Breast epithelium (tissue), 3 donors: ENCODE measurements around the gene SLC2A13.

Experiments
- POLR2AphosphoS5 ChIP-seq, 3 donors: sonication (generic); formaldehyde crosslinking; IDR thresholded peaks; one replicate each; pipeline ENCODE4 v1.6.1; 2017; ENCODE audit warnings: antibody characterized with exemption in 3 of 3
- TF ChIP-seq, protein P1 (sequence below), 3 donors: fragments of 450-650 bp; IDR thresholded peaks; one replicate each; pipeline ENCODE4 v1.5.1; 2016 to 2017; ENCODE audit warnings: antibody characterized with exemption in 3 of 3, mild to moderate bottlenecking in 3 of 3, moderate library complexity in 3 of 3

DNA sequence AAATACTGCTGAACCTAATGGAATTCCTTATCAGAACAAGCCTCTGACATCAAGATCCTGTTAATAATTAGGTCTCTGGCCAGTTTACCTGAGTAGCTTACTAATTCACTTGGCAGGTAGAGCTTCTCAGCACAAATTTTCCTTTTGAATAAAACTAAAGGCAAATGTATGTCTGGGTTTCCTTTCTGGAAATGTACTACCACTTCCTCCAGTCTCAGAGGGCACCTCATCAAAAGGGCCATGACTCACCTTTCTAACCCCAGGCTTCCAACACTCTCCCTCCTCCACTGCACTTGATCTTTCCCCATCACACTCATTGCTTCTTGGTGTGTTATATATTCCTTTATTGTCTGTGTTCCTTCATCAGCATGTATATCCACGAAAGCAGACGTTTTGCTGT is 90.5 kb downstream of the SLC2A13 start:
- TF ChIP-seq, protein P1, sequence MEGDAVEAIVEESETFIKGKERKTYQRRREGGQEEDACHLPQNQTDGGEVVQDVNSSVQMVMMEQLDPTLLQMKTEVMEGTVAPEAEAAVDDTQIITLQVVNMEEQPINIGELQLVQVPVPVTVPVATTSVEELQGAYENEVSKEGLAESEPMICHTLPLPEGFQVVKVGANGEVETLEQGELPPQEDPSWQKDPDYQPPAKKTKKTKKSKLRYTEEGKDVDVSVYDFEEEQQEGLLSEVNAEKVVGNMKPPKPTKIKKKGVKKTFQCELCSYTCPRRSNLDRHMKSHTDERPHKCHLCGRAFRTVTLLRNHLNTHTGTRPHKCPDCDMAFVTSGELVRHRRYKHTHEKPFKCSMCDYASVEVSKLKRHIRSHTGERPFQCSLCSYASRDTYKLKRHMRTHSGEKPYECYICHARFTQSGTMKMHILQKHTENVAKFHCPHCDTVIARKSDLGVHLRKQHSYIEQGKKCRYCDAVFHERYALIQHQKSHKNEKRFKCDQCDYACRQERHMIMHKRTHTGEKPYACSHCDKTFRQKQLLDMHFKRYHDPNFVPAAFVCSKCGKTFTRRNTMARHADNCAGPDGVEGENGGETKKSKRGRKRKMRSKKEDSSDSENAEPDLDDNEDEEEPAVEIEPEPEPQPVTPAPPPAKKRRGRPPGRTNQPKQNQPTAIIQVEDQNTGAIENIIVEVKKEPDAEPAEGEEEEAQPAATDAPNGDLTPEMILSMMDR (IDR thresholded peaks at IDR 0.05), result no peak
- TF ChIP-seq POLR2AphosphoS5 (IDR thresholded peaks at IDR 0.05), result no peak
